NCI-H82 treated with DMSO at 0.1 percent for 48 hours (cell line): ENCODE data around the gene TLR6.
"Not testable (repeated sequence)": the region's sequence is repeated elsewhere in the genome, so short reads cannot be mapped to it uniquely, and the experiment has no call there.

Experiments
- DNase-seq: peaks from one replicate; lab custom pipeline; 2025; ENCODE audit not compliant: unreplicated experiment; lab: John Stamatoyannopoulos, UW

Gene TLR6

GRCh38 chr4:38791010-38791409 is 65.6 kb downstream of the TLR6 start:
- DNase-seq = no peak

- no peak for DNase-seq
Observed at GRCh38 chr4:38788317-38788716, 68.3 kb downstream of the TLR6 start.

- no peak for DNase-seq
Observed at GRCh38 chr4:38787693-38788092, 68.9 kb downstream of the TLR6 start.

GRCh38 chr4:38785901-38786402 is 70.7 kb downstream of the TLR6 start:
- DNase-seq = no peak

- DNase-seq = no peak
Observed at GRCh38 chr4:38785041-38785790, 71.4 kb downstream of the TLR6 start.

GRCh38 chr4:38784141-38784540 is 72.5 kb downstream of the TLR6 start:
- no peak for DNase-seq

GRCh38 chr4:38783109-38783460 is 73.5 kb downstream of the TLR6 start:
- no peak for DNase-seq

- DNase-seq = peak; percentile 7
Observed at GRCh38 chr4:38782452-38783108, 74.0 kb downstream of the TLR6 start, which contains the start of gene TLR10. TLR10 (minus strand) TSS chr4:38782990; CDS start chr4:38775590, 7,400 bp downstream.

- no peak for DNase-seq
Observed at GRCh38 chr4:38781854-38782261, 74.8 kb downstream of the TLR6 start.

- DNase-seq = no peak
Observed at GRCh38 chr4:38780833-38781484, 75.7 kb downstream of the TLR6 start.

- no peak for DNase-seq
Observed at GRCh38 chr4:38779790-38780189, 76.8 kb downstream of the TLR6 start.

GRCh38 chr4:38777925-38778324 is 78.7 kb downstream of the TLR6 start:
- not testable (repeated sequence) for DNase-seq

GRCh38 chr4:38775326-38775725 is 81.3 kb downstream of the TLR6 start:
- DNase-seq = no peak

- DNase-seq = no peak
Observed at GRCh38 chr4:38774181-38774955, 82.2 kb downstream of the TLR6 start.
